ENCODE results near the gene EID2B. TPM values are rescaled to one million over a fixed set of nuclear protein-coding genes. Genes with fewer than 3 reads are reported as not detected.

EID2B gene
- total and polyA plus RNA-seq, 3 donors from 2014 or later = 6.6 to 12.2 (median 9.2) TPM

GRCh38 chr19:39497996-39498797, 34.5 kb downstream of the EID2B start:
- peak overlapping the region in 1 of 2 donors; percentile 26 for H3K4me3 ChIP-seq

GRCh38 chr19:39497701-39497995, 35.0 kb downstream of the EID2B start:
- H3K4me3 ChIP-seq = no peak overlapping the region
- H3K36me3 ChIP-seq (ENCODE audit: low read depth, missing control alignments) = no peaks in the 10 kb centered on the region
- H3K27me3 ChIP-seq = no peaks in the 10 kb centered on the region
- no peak overlapping the region for H3K27ac ChIP-seq
- TF ChIP-seq CTCF (IDR thresholded peaks at IDR 0.05) (no peak), POLR2A (IDR thresholded peaks at IDR 0.05) (no peak)
- DNase-seq = no peak
- peaks cover 16% of the 10 kb centered on the region for H3K4me1 ChIP-seq
- WGBS, 2 donors = 0% methylated on average over 5 to 7 of the region's 7 CpGs
- intact Hi-C loops (cut with DNase I; ENCODE audit: low total_unique reads) = no loop called here
- H3K9me3 ChIP-seq = no peaks in the 10 kb centered on the region

More at GRCh38 chr19:39497996-39498797, 34.5 kb downstream of the EID2B start:
- DNase-seq = peak; percentile 39
- intact Hi-C loops (cut with DNase I; ENCODE audit: low total_unique reads) = no loop called here
- Histone ChIP-seq H3K27ac (no peak overlapping the region), H3K27me3 (no peaks in the 10 kb centered on the region), H3K36me3 (ENCODE audit: low read depth, missing control alignments) (no peaks in the 10 kb centered on the region), H3K4me1 (peaks cover 16% of the 10 kb centered on the region), H3K9me3 (no peaks in the 10 kb centered on the region)
- 0 to 2% methylated on average over 24 to 40 of the region's 40 CpGs for WGBS, 2 donors
- TF ChIP-seq POLR2A (IDR thresholded peaks at IDR 0.05) (no peak), CTCF (IDR thresholded peaks at IDR 0.05) (peak in 1 of 3 experiments; percentile 10)

GRCh38 chr19:39496063-39496462, 36.6 kb downstream of the EID2B start:
- TF ChIP-seq CTCF (IDR thresholded peaks at IDR 0.05) (no peak), POLR2A (IDR thresholded peaks at IDR 0.05) (no peak)
- peaks cover 16% of the 10 kb centered on the region for H3K4me1 ChIP-seq
- no peak overlapping the region for H3K27ac ChIP-seq
- no peaks in the 10 kb centered on the region for H3K9me3 ChIP-seq
- no peaks in the 10 kb centered on the region for H3K36me3 ChIP-seq (ENCODE audit: low read depth, missing control alignments)
- no peak for DNase-seq
- H3K27me3 ChIP-seq = no peaks in the 10 kb centered on the region
- intact Hi-C loops (cut with DNase I; ENCODE audit: low total_unique reads) = no loop called here
- H3K4me3 ChIP-seq = no peak overlapping the region
- WGBS, 2 donors = 65 to 83% methylated on average over 5 of the region's 5 CpGs

GRCh38 chr19:39494661-39495060, 38.0 kb downstream of the EID2B start:
- H3K27ac ChIP-seq = no peak overlapping the region
- H3K9me3 ChIP-seq = no peaks in the 10 kb centered on the region
- peaks cover 16% of the 10 kb centered on the region for H3K4me1 ChIP-seq
- WGBS, 2 donors = 81 to 88% methylated on average over 5 of the region's 5 CpGs
- TF ChIP-seq POLR2A (IDR thresholded peaks at IDR 0.05) = no peak
- no peak for TF ChIP-seq CTCF (IDR thresholded peaks at IDR 0.05)
- no peak for DNase-seq
- no peaks in the 10 kb centered on the region for H3K27me3 ChIP-seq
- no peaks in the 10 kb centered on the region for H3K36me3 ChIP-seq (ENCODE audit: low read depth, missing control alignments)
- intact Hi-C loops (cut with DNase I; ENCODE audit: low total_unique reads) = no loop called here
- no peak overlapping the region for H3K4me3 ChIP-seq

GRCh38 chr19:39492788-39493187, 39.9 kb downstream of the EID2B start:
- no peak for DNase-seq
- Histone ChIP-seq H3K4me1 (peaks cover 2% of the 10 kb centered on the region), H3K9me3 (no peaks in the 10 kb centered on the region), H3K27ac (no peak overlapping the region), H3K36me3 (ENCODE audit: low read depth, missing control alignments) (no peaks in the 10 kb centered on the region), H3K4me3 (no peak overlapping the region), H3K27me3 (no peaks in the 10 kb centered on the region)
- intact Hi-C loops (cut with DNase I; ENCODE audit: low total_unique reads) = no loop called here
- 75 to 84% methylated on average over 3 of the region's 3 CpGs for WGBS, 2 donors
- TF ChIP-seq POLR2A (IDR thresholded peaks at IDR 0.05) (no peak), CTCF (IDR thresholded peaks at IDR 0.05) (no peak)

Data from testis (tissue), 3 donors.